NOMO-1 treated with dmso at 0.1 percent for 144 hours (cell line): ENCODE measurements around the gene FBXL16.

ENCODE experiments used
- DNase-seq: peaks from one replicate; lab custom pipeline; 2025; ENCODE audit not compliant: unreplicated experiment; lab: John Stamatoyannopoulos, UW

Gene FBXL16

DNA sequence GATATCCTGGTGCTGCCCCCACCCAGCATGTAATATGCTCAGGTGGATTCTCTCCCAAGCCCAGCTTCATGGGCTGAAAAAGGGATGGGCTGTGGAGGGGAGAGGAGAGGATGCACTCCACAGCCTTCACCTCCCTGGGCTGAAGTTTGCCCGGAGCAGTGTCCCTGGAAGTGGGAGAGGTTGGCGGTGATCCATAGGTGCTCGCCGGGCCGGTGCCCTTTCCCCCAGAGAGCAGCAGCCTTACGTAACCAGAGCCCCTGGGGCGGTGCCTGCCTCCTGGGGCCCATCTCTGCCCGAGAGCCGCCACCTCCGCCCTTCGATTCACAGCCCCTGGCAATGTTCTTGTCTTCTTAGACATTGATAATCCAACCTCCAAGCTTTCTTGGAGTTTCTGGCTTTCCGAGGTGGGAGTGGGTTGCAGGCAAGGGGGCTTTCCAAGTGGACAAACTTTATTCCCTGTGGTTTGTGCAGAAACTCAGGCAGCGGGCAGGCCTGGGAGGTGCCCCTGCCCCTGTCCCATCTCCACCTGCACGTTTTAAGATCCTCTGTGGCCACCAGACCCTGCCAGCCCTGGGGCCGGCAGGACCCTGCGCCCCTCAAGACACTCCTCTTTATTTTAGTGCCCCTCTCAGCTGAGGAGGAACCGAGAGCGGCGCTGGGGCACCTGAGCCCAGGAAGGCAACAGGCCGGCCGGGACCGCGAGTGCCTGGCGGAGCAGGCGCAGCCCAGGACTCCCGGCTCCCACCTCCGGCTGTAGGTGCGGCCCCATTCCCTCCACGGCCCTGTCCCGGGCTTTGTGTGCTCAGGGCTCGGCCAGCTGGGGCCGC, 59.5 kb downstream of the FBXL16 start:
- no peak for DNase-seq

DNA sequence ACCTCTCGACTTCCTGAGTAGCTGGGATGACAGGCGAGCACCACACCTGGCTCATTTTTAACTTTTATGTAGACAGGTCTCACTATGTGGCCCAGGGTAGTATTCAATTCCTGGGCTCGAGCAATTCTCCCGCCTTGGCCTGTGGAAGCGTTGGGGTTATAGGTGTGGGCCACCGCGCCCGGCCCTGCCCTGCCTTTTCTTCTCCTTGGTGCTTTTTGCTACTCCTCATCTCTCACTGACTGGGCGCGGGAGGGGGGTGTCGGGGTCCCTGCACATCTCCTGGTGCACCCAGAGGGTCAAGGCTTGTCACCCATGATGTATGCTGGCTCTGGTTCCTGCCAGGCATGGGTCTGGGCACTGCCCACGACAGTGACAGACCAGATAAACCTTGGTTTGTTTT, 61.0 kb downstream of the FBXL16 start:
- DNase-seq, result no peak

DNA sequence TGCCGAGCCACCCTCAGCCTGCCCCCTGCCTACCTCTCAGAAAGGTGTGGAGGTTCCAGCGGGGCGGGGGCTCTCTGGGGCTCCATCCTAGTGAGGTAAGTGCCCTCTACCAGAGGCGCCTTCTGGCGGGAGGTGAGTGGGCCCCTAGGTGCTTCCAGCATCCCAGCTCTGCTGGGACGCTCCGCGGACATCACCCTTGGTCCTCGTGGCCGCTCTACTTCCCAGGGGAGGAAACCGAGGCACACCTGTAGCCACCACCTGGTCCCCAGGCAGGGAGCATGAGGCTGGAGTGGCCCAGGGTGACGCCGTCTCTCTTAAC, 62.6 kb downstream of the FBXL16 start:
- DNase-seq, result no peak
